ENCODE measurements around the gene ARHGAP25. TPM values are rescaled to one million over a fixed set of nuclear protein-coding genes. Genes with fewer than 3 reads are reported as not detected.

The ARHGAP25 gene
- total RNA-seq, 4 donors from 2014 or later = 4.0 to 11.7 (median 6.9) TPM

DNA sequence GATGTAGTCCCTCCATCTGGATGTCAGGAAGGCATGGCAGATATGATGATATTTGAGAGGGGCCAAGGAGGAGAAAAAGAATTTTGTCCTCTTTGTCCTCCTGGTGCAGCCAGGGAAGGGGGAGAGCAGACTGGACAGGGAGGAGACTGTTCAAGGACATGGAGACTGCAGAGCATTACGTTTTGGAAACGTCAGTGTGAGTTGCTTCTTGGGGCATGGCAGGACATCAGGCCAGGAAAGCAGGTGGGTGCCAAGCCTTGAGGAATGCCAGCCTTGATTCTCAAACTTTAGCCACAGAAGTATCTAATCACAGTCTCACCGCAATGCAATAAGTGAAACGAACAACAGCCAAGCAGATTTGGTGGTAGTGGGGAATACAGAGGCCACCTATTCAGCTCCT, 70.4 kb downstream of the ARHGAP25 start:
- H3K36me3 ChIP-seq = no peaks in the 10 kb centered on the region
- no peak for TF ChIP-seq POLR2A (IDR thresholded peaks at IDR 0.05)
- TF ChIP-seq, protein P1, sequence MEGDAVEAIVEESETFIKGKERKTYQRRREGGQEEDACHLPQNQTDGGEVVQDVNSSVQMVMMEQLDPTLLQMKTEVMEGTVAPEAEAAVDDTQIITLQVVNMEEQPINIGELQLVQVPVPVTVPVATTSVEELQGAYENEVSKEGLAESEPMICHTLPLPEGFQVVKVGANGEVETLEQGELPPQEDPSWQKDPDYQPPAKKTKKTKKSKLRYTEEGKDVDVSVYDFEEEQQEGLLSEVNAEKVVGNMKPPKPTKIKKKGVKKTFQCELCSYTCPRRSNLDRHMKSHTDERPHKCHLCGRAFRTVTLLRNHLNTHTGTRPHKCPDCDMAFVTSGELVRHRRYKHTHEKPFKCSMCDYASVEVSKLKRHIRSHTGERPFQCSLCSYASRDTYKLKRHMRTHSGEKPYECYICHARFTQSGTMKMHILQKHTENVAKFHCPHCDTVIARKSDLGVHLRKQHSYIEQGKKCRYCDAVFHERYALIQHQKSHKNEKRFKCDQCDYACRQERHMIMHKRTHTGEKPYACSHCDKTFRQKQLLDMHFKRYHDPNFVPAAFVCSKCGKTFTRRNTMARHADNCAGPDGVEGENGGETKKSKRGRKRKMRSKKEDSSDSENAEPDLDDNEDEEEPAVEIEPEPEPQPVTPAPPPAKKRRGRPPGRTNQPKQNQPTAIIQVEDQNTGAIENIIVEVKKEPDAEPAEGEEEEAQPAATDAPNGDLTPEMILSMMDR (IDR thresholded peaks at IDR 0.05) = no peak
- H3K9me3 ChIP-seq = no peaks in the 10 kb centered on the region
- no peak overlapping the region for H3K27ac ChIP-seq
- 84 to 87% methylated on average over 4 of the region's 4 CpGs for WGBS, 2 donors
- DNase-seq = no peak
- no peak overlapping the region for H3K4me3 ChIP-seq (replicated peaks in 1 of 3)
- intact Hi-C loops (cut with DNase I) = no loop called here
- peaks cover 0 to 10% of the 10 kb centered on the region in 2 donors for H3K4me1 ChIP-seq
- H3K27me3 ChIP-seq = no peaks in the 10 kb centered on the region

DNA sequence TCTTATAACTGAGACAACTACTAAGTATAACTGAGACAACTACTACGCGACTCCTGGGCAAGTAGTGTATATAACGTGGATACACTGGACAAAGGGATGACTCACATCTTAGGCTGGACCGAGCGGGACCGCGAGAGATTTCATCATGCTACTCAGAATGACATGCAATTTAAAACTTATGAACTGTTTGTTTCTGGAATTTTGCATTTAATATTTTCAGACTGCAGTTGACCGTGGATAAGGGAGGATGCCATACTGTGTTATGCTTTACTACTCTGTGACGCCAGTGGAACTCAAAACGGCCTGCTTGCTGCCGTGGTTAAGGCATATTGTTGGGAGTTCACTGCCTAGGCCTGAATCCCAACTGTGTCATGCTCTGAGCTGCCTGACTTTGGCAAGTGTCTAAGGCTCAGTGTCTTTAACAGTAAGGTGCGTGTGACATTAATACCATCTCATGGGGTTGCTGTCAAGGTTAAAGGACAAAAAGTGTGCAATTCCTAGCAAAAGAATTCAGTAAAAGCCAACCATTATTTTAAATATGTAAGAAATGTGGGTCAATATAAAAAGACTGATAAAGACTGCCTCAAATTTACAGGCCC, 72.0 kb downstream of the ARHGAP25 start:
- DNase-seq = no peak
- Histone ChIP-seq H3K4me3 (replicated peaks in 1 of 3) (no peak overlapping the region), H3K4me1 (peaks cover 5 to 22% of the 10 kb centered on the region in 2 donors), H3K36me3 (no peaks in the 10 kb centered on the region), H3K27me3 (no peaks in the 10 kb centered on the region), H3K27ac (no peak overlapping the region), H3K9me3 (no peaks in the 10 kb centered on the region)
- intact Hi-C loops (cut with DNase I) = no loop called here
- WGBS, 2 donors = 89 to 92% methylated on average over 12 of the region's 12 CpGs
- TF ChIP-seq, protein P1 (IDR thresholded peaks at IDR 0.05) = no peak
- TF ChIP-seq POLR2A (IDR thresholded peaks at IDR 0.05) = no peak

DNA sequence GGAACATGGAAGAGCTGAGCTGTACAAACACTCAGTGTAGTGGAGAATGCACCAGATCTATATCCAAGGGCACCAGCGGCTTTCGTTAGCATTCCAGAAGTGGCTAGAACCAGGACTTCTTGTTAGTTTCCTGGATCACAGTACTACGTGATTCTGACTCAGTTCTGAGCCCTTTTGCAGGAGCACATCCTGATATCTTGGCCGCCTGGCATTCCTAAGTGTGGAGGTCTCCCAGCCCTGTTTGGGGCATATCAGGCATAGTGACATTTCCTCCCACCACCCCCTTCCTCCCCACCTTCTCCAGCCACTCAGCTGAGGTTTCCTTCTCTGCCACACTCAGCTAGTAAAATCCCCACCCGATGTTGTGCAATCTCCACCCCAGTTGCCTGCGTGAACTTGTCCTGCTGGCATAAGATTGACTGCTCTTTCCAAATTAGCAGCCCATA, 73.2 kb downstream of the ARHGAP25 start:
- Histone ChIP-seq H3K4me3 (replicated peaks in 1 of 3) (no peak overlapping the region), H3K9me3 (no peaks in the 10 kb centered on the region), H3K27me3 (no peaks in the 10 kb centered on the region), H3K27ac (no peak overlapping the region), H3K4me1 (peaks cover 5 to 26% of the 10 kb centered on the region in 2 donors), H3K36me3 (no peaks in the 10 kb centered on the region)
- TF ChIP-seq, protein P1 (IDR thresholded peaks at IDR 0.05) = no peak
- no peak for TF ChIP-seq POLR2A (IDR thresholded peaks at IDR 0.05)
- 79 to 82% methylated on average over 6 of the region's 6 CpGs for WGBS, 2 donors
- no peak for DNase-seq
- intact Hi-C loops (cut with DNase I) = no loop called here

DNA sequence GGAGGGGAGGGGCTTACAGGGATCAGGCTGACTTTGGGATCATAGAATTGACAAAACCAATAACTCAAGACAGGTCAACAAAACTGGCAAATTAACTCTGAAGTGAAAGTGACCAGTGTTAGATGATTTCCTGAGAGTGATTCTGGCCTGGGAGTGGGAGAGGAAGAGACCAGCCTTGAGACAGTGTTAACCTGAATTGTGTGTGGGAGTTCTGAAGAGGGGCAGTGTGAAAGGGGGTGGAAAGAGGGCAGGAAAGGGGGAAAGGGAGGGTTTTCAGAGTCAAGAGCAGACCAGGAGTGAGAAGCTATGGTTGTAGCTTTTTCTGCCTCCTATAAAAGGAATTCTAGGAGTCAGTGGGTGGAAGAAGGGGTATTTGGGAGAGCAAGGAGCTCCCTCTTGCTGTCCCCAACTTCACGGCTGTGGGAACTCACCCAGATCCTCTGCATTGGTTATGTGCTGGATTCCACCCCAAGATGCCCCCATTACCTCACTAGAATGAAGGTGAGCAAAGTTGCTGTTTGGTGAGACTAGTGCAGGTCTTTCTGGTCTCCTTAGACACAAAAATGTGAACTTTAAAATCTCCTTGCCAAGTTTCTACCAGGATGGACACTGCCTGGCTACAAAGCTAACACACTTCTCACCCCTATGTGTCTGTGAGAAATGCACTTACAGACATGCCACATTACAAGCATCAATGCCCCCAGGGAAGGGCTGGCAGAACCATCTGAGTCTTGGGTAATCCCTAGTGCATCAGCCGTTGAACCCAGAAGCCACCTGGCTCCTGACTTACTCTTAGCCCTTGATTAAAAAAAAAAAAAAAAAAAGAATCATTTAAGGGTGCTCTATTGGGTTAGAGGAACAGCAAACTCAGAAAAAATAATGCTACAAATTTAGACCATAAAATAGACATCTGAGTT, 75.0 kb downstream of the ARHGAP25 start:
- H3K4me3 ChIP-seq (replicated peaks in 1 of 3) = no peak overlapping the region
- TF ChIP-seq POLR2A (IDR thresholded peaks at IDR 0.05) = no peak
- TF ChIP-seq, protein P1 (IDR thresholded peaks at IDR 0.05) = no peak
- WGBS, 2 donors = 63 to 84% methylated on average over 2 of the region's 2 CpGs
- no peaks in the 10 kb centered on the region for H3K9me3 ChIP-seq
- DNase-seq = no peak
- intact Hi-C loops (cut with DNase I) = no loop called here
- H3K27ac ChIP-seq = no peak overlapping the region
- H3K4me1 ChIP-seq = peaks cover 10 to 35% of the 10 kb centered on the region in 2 donors
- no peaks in the 10 kb centered on the region for H3K36me3 ChIP-seq
- no peaks in the 10 kb centered on the region for H3K27me3 ChIP-seq

DNA sequence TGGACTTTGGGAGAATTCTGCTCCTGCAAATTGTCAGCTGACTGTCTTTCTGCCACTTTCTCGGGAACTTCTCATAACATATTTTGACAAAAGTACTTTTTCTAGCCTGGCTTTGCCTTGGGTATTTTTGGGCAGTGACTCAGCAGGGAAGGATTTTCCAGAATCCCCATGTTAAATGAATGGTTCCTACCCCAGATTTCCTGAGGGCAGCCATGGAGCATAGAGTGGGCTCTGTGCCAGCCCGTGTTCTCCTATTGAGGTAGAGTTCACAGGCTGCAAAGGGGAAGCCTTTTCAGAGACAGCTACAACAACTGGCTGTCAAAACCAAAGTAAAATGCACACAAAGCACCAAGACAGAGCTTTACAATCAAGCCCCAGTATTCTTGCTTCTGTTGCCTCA, 76.8 kb downstream of the ARHGAP25 start:
- intact Hi-C loops (cut with DNase I) = no loop called here
- no peak overlapping the region for H3K4me3 ChIP-seq (replicated peaks in 1 of 3)

More for the DNA sequence above, 76.8 kb downstream of the ARHGAP25 start:
- Histone ChIP-seq H3K4me1 (peaks cover 10 to 35% of the 10 kb centered on the region in 2 donors), H3K27me3 (no peaks in the 10 kb centered on the region), H3K9me3 (no peaks in the 10 kb centered on the region), H3K27ac (peak overlapping the region in 1 of 3 donors; percentile 38), H3K36me3 (no peaks in the 10 kb centered on the region)
- 51 to 67% methylated on average over 2 of the region's 2 CpGs for WGBS, 2 donors
- peak; percentile 27 to 47 for DNase-seq
- TF ChIP-seq POLR2A (IDR thresholded peaks at IDR 0.05) = no peak
- TF ChIP-seq, protein P1 (IDR thresholded peaks at IDR 0.05) = no peak

Data from thyroid gland (tissue), 4 donors.